Breast epithelium (tissue), 3 donors: ENCODE measurements around the gene GALNT10.

Experiments used
- CTCF ChIP-seq, 3 donors: fragments of 450-650 bp; IDR thresholded peaks; one replicate each; pipeline ENCODE4 v1.5.1; 2016 to 2017; ENCODE audit warnings: antibody characterized with exemption in 3 of 3, mild to moderate bottlenecking in 3 of 3, moderate library complexity in 3 of 3
- POLR2A ChIP-seq: fragments of 450-650 bp; IDR thresholded peaks from one replicate; pipeline ENCODE4 v1.6.1; 2016; ENCODE audit warnings: antibody characterized with exemption, mild to moderate bottlenecking, moderate library complexity
- POLR2AphosphoS5 ChIP-seq, 3 donors: sonication (generic); formaldehyde crosslinking; IDR thresholded peaks; one replicate each; pipeline ENCODE4 v1.6.1; 2017; ENCODE audit warnings: antibody characterized with exemption in 3 of 3

DNA sequence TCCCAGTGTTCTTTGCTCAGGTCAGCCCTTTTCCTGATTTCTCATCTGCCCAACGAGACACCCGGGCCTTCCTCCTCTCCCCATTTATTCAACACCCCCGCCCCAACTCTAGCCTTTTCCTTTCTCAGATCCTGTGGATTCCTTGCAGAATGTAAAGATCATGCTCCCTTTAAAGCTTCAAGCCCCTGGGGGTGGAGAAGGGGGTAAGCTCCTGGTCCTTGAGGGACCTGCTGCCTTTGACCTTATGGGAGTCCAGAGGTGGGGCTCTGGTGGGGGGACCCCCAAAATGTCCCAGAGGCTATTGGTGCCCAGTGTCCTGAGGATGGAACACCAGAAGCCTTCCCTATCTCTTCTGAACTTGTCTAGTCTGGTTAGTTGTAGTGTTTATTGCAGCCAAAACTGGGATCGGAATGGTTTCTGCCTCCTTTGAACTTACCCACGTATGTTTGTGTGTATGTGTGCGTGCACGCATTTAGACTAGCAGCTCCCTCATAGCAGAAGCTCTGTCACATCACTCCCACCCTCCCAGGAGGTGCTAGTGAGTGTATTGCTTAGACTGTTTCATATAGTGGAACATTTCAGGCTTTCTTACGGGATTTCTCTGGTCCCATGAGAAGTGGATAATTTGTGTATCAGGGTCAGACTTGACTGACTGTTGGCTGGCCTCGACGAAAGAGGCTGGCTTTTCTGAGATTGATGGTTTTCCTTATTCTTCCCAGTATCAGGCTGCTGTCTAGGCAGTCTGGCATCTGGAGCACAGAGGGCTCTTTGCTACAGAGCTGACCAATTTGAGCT is 1.1 kb downstream of the GALNT10 start:
- TF ChIP-seq CTCF (IDR thresholded peaks at IDR 0.05), result no peak
- TF ChIP-seq POLR2A, result no peak
- no peak for TF ChIP-seq POLR2AphosphoS5 (IDR thresholded peaks at IDR 0.05)
